ENCODE measurements around the gene ETV3L. TPM values are rescaled to one million over a fixed set of nuclear protein-coding genes. Genes with fewer than 3 reads are reported as not detected.

The ETV3L gene
- 1.5 TPM for polyA plus RNA-seq (2012; ENCODE audit: missing spikeins)

- TF ChIP-seq POLR2A (IDR thresholded peaks at IDR 0.05; ENCODE audit: low read depth, low read length): no peak
- TF ChIP-seq POLR2AphosphoS5 (IDR thresholded peaks at IDR 0.05; ENCODE audit: low read depth, low read length): no peak
- TF ChIP-seq TAF1 (IDR thresholded peaks at IDR 0.05; ENCODE audit: borderline replicate concordance, low read depth, low read length): no peak
- no peak for DNase-seq (ENCODE audit: insufficient read length)
- FAIRE-seq: no peak
Measured at GRCh38 chr1:157099633-157100009, at the start of gene ETV3L. ETV3L (minus strand) TSS chr1:157099808; CDS start chr1:157099523, 285 bp downstream.

- FAIRE-seq: no peak
- DNase-seq (ENCODE audit: insufficient read length): no peak
- TF ChIP-seq POLR2A (IDR thresholded peaks at IDR 0.05; ENCODE audit: low read depth, low read length) (no peak), TAF1 (IDR thresholded peaks at IDR 0.05; ENCODE audit: borderline replicate concordance, low read depth, low read length) (no peak), POLR2AphosphoS5 (IDR thresholded peaks at IDR 0.05; ENCODE audit: low read depth, low read length) (no peak)
Measured at GRCh38 chr1:157147906-157148700, 48.5 kb upstream of the ETV3L start.

GRCh38 chr1:157147037-157147436 lies 47.4 kb upstream of the ETV3L start:
- no peak for DNase-seq (ENCODE audit: insufficient read length)
- no peak for FAIRE-seq
- TF ChIP-seq POLR2AphosphoS5 (IDR thresholded peaks at IDR 0.05; ENCODE audit: low read depth, low read length) (no peak), TAF1 (IDR thresholded peaks at IDR 0.05; ENCODE audit: borderline replicate concordance, low read depth, low read length) (no peak), POLR2A (IDR thresholded peaks at IDR 0.05; ENCODE audit: low read depth, low read length) (no peak)

- TF ChIP-seq TAF1 (IDR thresholded peaks at IDR 0.05; ENCODE audit: borderline replicate concordance, low read depth, low read length): no peak
- TF ChIP-seq POLR2AphosphoS5 (IDR thresholded peaks at IDR 0.05; ENCODE audit: low read depth, low read length): no peak
- no peak for TF ChIP-seq POLR2A (IDR thresholded peaks at IDR 0.05; ENCODE audit: low read depth, low read length)
- DNase-seq (ENCODE audit: insufficient read length) (no peak), FAIRE-seq (no peak)
Measured at GRCh38 chr1:157146244-157146643, 46.6 kb upstream of the ETV3L start.

- FAIRE-seq (no peak), DNase-seq (ENCODE audit: insufficient read length) (no peak)
- TF ChIP-seq POLR2A (IDR thresholded peaks at IDR 0.05; ENCODE audit: low read depth, low read length): no peak
Measured at GRCh38 chr1:157145076-157145475, 45.5 kb upstream of the ETV3L start.

GRCh38 chr1:157144509-157144908 lies 44.9 kb upstream of the ETV3L start:
- no peak for DNase-seq (ENCODE audit: insufficient read length)
- no peak for FAIRE-seq
- TF ChIP-seq POLR2A (IDR thresholded peaks at IDR 0.05; ENCODE audit: low read depth, low read length) (no peak), TAF1 (IDR thresholded peaks at IDR 0.05; ENCODE audit: borderline replicate concordance, low read depth, low read length) (no peak), POLR2AphosphoS5 (IDR thresholded peaks at IDR 0.05; ENCODE audit: low read depth, low read length) (no peak)

- DNase-seq (ENCODE audit: insufficient read length) (no peak), FAIRE-seq (no peak)
- TF ChIP-seq TAF1 (IDR thresholded peaks at IDR 0.05; ENCODE audit: borderline replicate concordance, low read depth, low read length): no peak
- no peak for TF ChIP-seq POLR2AphosphoS5 (IDR thresholded peaks at IDR 0.05; ENCODE audit: low read depth, low read length)
- no peak for TF ChIP-seq POLR2A (IDR thresholded peaks at IDR 0.05; ENCODE audit: low read depth, low read length)
Measured at GRCh38 chr1:157142765-157143423, 43.3 kb upstream of the ETV3L start.

- TF ChIP-seq TAF1 (IDR thresholded peaks at IDR 0.05; ENCODE audit: borderline replicate concordance, low read depth, low read length): no peak
- FAIRE-seq (no peak), DNase-seq (ENCODE audit: insufficient read length) (no peak)
Measured at GRCh38 chr1:157142201-157142600, 42.6 kb upstream of the ETV3L start.

- no peak for FAIRE-seq
- no peak for TF ChIP-seq TAF1 (IDR thresholded peaks at IDR 0.05; ENCODE audit: borderline replicate concordance, low read depth, low read length)
- no peak for TF ChIP-seq POLR2A (IDR thresholded peaks at IDR 0.05; ENCODE audit: low read depth, low read length)
- no peak for TF ChIP-seq POLR2AphosphoS5 (IDR thresholded peaks at IDR 0.05; ENCODE audit: low read depth, low read length)
- DNase-seq (ENCODE audit: insufficient read length): no peak
Measured at GRCh38 chr1:157141212-157141855, 41.7 kb upstream of the ETV3L start.

- TF ChIP-seq POLR2AphosphoS5 (IDR thresholded peaks at IDR 0.05; ENCODE audit: low read depth, low read length) (no peak), TAF1 (IDR thresholded peaks at IDR 0.05; ENCODE audit: borderline replicate concordance, low read depth, low read length) (no peak), POLR2A (IDR thresholded peaks at IDR 0.05; ENCODE audit: low read depth, low read length) (no peak)
- no peak for FAIRE-seq
- DNase-seq (ENCODE audit: insufficient read length): no peak
Measured at GRCh38 chr1:157140063-157140588, 40.5 kb upstream of the ETV3L start.

GRCh38 chr1:157139052-157139715 lies 39.6 kb upstream of the ETV3L start:
- TF ChIP-seq POLR2AphosphoS5 (IDR thresholded peaks at IDR 0.05; ENCODE audit: low read depth, low read length) (no peak), TAF1 (IDR thresholded peaks at IDR 0.05; ENCODE audit: borderline replicate concordance, low read depth, low read length) (no peak), POLR2A (IDR thresholded peaks at IDR 0.05; ENCODE audit: low read depth, low read length) (no peak)
- FAIRE-seq (no peak), DNase-seq (ENCODE audit: insufficient read length) (no peak)
